Liver (tissue), 3 donors: Measurements from ENCODE around the gene AGAP5.

Experiments
- EGR1 ChIP-seq, 2 donors: IDR thresholded peaks; 2 replicates each; pipeline ENCODE4 v1.6.1; 2016 to 2018; ENCODE audit warnings: antibody characterized with exemption in 2 of 2, low read depth in 2 of 2
- FOXA1 ChIP-seq: IDR thresholded peaks from 2 replicates; pipeline ENCODE4 v1.6.1; 2016; ENCODE audit warnings: antibody characterized with exemption
- GABPA ChIP-seq, 2 donors: IDR thresholded peaks in 1 of 2; conservative IDR thresholded peaks in 1 of 2; 2 replicates each; pipeline ENCODE4 v1.6.1; 2016; ENCODE audit warnings: antibody characterized with exemption in 2 of 2, mild to moderate bottlenecking in 1 of 2, moderate library complexity in 1 of 2
- HNF4G ChIP-seq: IDR thresholded peaks from 2 replicates; pipeline ENCODE4 v1.6.1; 2016; ENCODE audit warnings: antibody characterized with exemption
- JUND ChIP-seq, 2 donors: IDR thresholded peaks; 2 replicates each; pipeline ENCODE4 v1.6.1; 2016; ENCODE audit warnings: antibody characterized with exemption in 2 of 2
- RAD21 ChIP-seq, 2 donors: IDR thresholded peaks; 2 replicates each; pipeline ENCODE4 v1.6.1; 2016; ENCODE audit warnings: antibody characterized with exemption in 2 of 2, mild to moderate bottlenecking in 2 of 2
- SP1 ChIP-seq: IDR thresholded peaks from 2 replicates; pipeline ENCODE4 v1.6.1; 2018; ENCODE audit warnings: antibody characterized with exemption, mild to moderate bottlenecking
- TAF1 ChIP-seq: conservative IDR thresholded peaks from 2 replicates; pipeline ENCODE4 v1.6.1; 2016; ENCODE audit warnings: antibody characterized with exemption, mild to moderate bottlenecking
- YY1 ChIP-seq: IDR thresholded peaks from 2 replicates; pipeline ENCODE4 v1.6.1; 2016; ENCODE audit warnings: antibody characterized with exemption, mild to moderate bottlenecking
- TF ChIP-seq, protein P1 (sequence below): IDR thresholded peaks from 2 replicates; pipeline ENCODE4 v1.6.1; 2016; ENCODE audit warnings: antibody characterized with exemption
- TF ChIP-seq, protein P2 (sequence below): fragments of 150-350 bp; IDR thresholded peaks from 2 replicates; pipeline ENCODE4 v1.5.1; 2017; ENCODE audit warnings: improper control_type of control experiment, low read depth, low read length; ENCODE audit not compliant: missing input control
- TF ChIP-seq, protein P3 (sequence below): IDR thresholded peaks from 2 replicates; pipeline ENCODE4 v1.6.1; 2016; ENCODE audit warnings: antibody characterized with exemption, mild to moderate bottlenecking
- donor health status: healthy.
- donor health status: healthy.

DNA sequence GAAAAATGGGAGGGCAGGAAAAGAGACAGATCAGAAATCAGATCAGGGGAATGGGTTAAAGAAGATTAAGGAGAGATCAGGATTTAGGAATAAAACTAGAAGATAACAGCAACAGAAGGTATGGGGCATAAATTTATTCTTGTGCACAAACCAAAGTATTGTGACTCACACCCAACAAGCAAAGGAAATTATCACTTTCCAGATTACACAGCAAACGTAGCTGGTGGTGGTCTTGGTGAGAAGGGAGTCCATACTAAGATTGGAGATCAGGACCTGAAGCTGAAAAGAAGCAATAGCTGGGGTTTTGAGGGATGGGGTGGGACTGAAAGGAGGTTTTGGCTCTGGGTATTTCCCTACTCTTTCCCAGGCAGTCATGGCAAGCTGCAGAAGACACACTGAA, 53.1 kb downstream of the AGAP5 start:
- TF ChIP-seq, protein P1, sequence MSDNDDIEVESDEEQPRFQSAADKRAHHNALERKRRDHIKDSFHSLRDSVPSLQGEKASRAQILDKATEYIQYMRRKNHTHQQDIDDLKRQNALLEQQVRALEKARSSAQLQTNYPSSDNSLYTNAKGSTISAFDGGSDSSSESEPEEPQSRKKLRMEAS: no peak
- TF ChIP-seq, protein P2, sequence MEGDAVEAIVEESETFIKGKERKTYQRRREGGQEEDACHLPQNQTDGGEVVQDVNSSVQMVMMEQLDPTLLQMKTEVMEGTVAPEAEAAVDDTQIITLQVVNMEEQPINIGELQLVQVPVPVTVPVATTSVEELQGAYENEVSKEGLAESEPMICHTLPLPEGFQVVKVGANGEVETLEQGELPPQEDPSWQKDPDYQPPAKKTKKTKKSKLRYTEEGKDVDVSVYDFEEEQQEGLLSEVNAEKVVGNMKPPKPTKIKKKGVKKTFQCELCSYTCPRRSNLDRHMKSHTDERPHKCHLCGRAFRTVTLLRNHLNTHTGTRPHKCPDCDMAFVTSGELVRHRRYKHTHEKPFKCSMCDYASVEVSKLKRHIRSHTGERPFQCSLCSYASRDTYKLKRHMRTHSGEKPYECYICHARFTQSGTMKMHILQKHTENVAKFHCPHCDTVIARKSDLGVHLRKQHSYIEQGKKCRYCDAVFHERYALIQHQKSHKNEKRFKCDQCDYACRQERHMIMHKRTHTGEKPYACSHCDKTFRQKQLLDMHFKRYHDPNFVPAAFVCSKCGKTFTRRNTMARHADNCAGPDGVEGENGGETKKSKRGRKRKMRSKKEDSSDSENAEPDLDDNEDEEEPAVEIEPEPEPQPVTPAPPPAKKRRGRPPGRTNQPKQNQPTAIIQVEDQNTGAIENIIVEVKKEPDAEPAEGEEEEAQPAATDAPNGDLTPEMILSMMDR: no peak
- no peak for TF ChIP-seq GABPA (IDR thresholded peaks at IDR 0.05 in 1 of 2, conservative IDR thresholded peaks at IDR 0.05 in 1 of 2)
- no peak for TF ChIP-seq TAF1
- TF ChIP-seq FOXA1: no peak
- TF ChIP-seq, protein P3, sequence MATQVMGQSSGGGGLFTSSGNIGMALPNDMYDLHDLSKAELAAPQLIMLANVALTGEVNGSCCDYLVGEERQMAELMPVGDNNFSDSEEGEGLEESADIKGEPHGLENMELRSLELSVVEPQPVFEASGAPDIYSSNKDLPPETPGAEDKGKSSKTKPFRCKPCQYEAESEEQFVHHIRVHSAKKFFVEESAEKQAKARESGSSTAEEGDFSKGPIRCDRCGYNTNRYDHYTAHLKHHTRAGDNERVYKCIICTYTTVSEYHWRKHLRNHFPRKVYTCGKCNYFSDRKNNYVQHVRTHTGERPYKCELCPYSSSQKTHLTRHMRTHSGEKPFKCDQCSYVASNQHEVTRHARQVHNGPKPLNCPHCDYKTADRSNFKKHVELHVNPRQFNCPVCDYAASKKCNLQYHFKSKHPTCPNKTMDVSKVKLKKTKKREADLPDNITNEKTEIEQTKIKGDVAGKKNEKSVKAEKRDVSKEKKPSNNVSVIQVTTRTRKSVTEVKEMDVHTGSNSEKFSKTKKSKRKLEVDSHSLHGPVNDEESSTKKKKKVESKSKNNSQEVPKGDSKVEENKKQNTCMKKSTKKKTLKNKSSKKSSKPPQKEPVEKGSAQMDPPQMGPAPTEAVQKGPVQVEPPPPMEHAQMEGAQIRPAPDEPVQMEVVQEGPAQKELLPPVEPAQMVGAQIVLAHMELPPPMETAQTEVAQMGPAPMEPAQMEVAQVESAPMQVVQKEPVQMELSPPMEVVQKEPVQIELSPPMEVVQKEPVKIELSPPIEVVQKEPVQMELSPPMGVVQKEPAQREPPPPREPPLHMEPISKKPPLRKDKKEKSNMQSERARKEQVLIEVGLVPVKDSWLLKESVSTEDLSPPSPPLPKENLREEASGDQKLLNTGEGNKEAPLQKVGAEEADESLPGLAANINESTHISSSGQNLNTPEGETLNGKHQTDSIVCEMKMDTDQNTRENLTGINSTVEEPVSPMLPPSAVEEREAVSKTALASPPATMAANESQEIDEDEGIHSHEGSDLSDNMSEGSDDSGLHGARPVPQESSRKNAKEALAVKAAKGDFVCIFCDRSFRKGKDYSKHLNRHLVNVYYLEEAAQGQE: no peak
- no peak for TF ChIP-seq RAD21 (IDR thresholded peaks at IDR 0.05)
- TF ChIP-seq YY1: no peak
- no peak for TF ChIP-seq SP1
- no peak for TF ChIP-seq HNF4G
- no peak for TF ChIP-seq JUND (IDR thresholded peaks at IDR 0.05)
- no peak for TF ChIP-seq EGR1 (IDR thresholded peaks at IDR 0.05; ENCODE audit: low read depth in 2 of 2)
